GM12874 (cell line): Measurements from ENCODE around the gene KRTAP29-1.
"Not testable (repeated sequence)": the region's sequence is repeated elsewhere in the genome, so short reads cannot be mapped to it uniquely, and the experiment has no call there.

Experiments
- TF ChIP-seq, protein P1 (sequence below): IDR thresholded peaks from 2 replicates; pipeline ENCODE4 v1.5.1; 2011; ENCODE audit warnings: low read depth, mild to moderate bottlenecking, control low read depth, low read length, moderate library complexity; ENCODE audit not compliant: insufficient read depth

KRTAP29-1 gene, protein sequence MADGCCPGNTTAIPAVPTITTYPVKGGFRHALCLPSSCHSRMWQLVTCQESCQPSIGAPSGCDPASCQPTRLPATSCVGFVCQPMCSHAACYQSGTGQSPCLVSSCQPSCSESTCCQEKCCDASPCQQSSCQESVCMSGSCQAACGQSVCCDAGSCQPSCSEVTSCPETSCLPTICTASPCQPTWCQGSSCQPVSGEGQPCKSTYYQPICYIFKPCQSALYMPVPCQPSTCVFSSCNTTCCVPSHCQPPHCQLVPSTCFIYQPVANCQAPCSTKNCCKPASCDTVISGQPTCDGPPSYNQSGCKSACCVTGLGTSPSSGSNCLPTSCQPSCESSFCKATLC

DNA sequence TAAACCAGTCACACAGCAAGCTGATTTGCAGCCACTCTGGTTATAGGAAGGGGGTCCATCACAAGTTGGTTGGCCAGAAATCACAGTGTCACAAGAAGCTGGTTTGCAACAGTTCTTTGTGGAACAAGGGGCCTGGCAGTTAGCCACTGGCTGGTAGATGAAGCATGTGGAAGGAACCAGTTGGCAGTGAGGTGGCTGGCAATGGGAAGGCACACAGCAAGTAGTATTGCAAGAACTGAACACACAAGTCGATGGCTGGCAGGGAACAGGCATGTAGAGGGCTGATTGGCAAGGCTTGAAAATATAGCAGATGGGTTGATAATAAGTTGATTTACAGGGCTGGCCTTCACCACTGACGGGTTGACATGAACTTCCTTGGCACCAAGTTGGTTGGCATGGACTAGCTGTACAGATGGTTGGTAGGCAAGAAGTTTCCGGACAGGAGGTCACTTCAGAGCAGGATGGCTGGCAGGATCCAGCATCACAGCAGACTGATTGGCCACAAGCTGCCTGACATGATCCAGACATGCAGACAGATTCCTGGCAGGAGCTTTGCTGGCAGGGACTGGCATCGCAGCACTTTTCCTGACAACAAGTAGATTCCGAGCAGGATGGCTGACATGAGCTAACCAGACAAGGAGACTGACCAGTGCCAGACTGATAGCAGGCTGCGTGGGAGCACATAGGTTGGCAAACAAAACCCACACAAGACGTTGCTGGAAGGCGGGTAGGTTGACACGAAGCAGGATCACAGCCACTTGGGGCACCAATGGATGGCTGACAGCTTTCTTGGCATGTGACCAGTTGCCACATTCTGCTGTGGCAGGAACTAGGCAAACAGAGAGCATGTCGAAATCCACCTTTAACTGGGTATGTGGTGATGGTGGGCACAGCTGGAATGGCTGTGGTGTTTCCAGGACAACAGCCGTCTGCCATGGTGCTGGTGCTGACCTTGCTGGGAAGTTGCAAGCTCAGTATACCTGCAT is at the start of gene KRTAP29-1:
Gene KRTAP29-1 (minus strand): TSS at position 936 of the 986 bp plus-strand sequence. CDS start 0 bp downstream, at position 936.
- TF ChIP-seq, protein P1, sequence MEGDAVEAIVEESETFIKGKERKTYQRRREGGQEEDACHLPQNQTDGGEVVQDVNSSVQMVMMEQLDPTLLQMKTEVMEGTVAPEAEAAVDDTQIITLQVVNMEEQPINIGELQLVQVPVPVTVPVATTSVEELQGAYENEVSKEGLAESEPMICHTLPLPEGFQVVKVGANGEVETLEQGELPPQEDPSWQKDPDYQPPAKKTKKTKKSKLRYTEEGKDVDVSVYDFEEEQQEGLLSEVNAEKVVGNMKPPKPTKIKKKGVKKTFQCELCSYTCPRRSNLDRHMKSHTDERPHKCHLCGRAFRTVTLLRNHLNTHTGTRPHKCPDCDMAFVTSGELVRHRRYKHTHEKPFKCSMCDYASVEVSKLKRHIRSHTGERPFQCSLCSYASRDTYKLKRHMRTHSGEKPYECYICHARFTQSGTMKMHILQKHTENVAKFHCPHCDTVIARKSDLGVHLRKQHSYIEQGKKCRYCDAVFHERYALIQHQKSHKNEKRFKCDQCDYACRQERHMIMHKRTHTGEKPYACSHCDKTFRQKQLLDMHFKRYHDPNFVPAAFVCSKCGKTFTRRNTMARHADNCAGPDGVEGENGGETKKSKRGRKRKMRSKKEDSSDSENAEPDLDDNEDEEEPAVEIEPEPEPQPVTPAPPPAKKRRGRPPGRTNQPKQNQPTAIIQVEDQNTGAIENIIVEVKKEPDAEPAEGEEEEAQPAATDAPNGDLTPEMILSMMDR: no peak

DNA sequence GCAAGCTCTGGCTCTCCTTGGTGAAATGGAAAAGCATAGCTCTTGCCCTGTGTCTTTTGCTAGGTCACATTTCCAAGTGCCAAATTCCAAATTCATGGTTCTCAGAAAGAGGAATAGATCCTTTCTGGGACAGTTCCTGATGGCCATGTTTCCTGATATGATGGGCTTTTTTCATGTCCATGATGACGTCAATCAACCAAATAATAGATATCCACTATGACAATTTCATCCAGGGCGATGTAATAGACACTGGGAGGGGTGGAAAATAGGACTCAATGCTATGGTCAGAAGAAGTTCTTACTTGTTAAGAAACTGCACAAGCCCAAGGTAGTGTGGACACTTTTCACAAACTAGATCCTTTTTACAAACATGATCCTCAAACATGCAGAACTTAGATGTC is 48.5 kb upstream of the KRTAP29-1 start:
- TF ChIP-seq, protein P1: no peak

DNA sequence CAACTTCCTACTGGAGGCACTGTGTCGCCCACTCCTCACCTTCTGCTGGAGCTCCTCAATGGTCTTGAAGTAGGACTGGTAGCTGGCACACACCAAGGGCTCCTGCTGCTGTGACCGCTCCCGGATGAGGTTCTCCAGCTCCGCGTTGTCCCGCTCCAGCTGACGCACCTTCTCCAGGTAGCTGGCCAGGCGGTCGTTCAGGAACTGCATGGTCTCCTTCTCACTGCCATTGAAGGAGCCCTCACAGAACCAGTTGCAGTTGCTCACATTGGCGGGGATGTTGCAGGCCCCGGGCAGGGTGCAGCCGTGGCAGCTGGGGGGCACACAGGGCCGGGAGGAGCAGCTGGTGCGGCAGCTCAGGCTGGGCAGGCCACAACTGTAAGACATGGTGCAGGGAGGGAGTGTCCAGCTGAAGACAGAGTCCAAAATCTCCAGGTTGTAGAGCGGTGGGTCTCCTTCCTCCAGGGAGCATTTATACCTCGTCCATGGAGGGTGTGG is 47.8 kb upstream of the KRTAP29-1 start, which contains the start of gene KRT33A:
Gene KRT33A (minus strand): TSS at position 448 of the 498 bp plus-strand sequence. CDS start 61 bp downstream, at position 387.
- TF ChIP-seq, protein P1: not testable (repeated sequence)

DNA sequence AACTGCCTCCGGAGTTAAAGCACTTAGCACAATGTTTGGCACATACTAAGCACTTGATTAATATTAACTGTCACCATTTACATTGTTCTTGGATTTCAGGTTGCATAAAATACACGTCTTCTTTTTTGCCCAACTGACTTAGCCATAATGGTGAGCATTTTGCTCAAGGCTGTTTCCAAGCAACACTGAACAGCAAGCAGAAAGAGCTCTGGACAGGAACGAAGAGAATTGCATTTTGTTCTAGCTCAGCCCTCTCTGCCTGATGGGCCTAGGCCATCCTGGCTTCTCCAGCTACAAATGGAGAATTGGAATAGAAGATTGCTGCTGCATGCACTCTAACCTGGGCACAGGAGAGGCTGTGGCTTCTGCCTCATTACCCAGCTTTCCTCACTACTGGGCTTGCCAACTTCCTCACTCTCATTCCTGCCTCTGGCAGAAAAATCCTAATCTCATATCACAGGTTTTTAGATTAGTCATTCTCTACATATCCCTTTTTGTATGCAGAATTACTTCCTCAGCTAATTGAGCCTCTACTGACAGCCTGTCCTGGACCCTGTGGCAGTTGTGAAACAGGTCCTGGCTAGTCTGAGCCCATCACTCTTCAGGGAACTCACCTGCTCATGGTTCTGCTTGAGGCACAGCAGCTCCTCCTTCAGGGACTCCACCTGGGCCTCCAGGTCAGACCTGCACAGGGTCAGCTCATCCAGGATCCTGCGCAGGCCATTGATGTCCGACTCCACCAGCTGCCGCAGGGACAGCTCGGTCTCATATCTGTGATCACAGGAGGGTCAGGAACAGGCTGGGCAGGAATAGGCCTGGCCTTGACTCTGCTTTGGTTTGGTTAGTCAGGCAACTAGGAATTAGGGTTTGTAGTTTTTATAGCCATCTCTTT is 45.5 kb upstream of the KRTAP29-1 start:
- TF ChIP-seq, protein P1: no peak

DNA sequence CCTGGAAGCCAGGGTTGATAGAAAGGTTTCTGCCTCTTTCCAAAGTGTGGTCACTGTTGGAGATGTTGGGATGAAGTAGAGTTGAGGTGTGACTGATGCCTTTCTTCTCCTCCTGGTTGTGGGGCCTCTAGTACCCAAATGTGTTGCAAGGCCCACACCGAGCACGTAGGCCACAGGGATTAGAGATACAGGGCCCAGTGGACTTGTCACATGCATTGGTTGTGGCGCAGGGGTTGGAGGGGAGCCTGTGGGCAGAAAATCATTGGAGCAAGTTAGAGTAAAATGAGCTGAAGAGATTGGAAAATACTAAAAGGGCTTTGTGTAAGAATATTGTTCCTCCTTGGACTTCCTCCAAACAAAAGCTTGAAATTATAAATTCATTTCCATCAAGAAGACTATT is 43.3 kb upstream of the KRTAP29-1 start:
- TF ChIP-seq, protein P1: no peak

DNA sequence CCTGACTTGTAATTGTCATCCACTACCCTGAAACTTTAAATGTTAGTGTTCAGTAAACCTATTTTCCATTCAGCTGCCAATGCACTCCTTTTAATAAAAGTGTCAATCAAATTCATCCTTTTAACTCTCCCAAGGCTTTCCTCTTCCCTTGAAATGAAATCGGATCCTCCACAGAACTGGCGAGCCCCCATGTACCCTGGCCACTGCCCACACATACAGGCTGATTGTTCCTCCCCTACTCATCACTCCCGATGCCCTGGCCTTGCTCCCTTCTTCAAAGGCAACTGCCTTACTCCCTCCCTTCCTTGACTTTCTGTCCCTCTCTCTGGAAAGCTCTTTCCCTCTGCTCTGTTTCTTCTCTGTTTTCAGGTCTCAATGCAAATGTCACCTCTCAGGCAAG is 40.4 kb upstream of the KRTAP29-1 start:
- TF ChIP-seq, protein P1: no peak
